Keratinocyte (primary cell): ENCODE measurements around the gene OTUD7B. TPM values are rescaled to one million over a fixed set of nuclear protein-coding genes. Genes with fewer than 3 reads are reported as not detected.

Source experiments
- DNase-seq: peaks from one replicate; pipeline ENCODE4 v3.0.0-alpha.2; 2011; ENCODE audit warnings: low read depth, missing footprints, low spot score
- FAIRE-seq: peaks from 2 replicates; lab custom pipeline; 2011; peaks lifted over from hg19 to GRCh38; lab: Jason Lieb, UNC
- H2AFZ ChIP-seq: 2 replicates; pipeline ENCODE4 v1.6.0; 2012; ENCODE audit warnings: low read length, control low read depth, inconsistent platforms; ENCODE audit not compliant: control insufficient read depth
- H3K27ac ChIP-seq: 2 replicates; pipeline ENCODE4 v1.5.1; 2011; ENCODE audit warnings: low read length; ENCODE audit not compliant: control insufficient read depth, insufficient read depth
- H3K27me3 ChIP-seq: 3 replicates; pipeline ENCODE4 v1.6.0; 2011; ENCODE audit warnings: low read length; ENCODE audit not compliant: control insufficient read depth, insufficient read depth; ENCODE audit errors: extremely low read depth
- H3K36me3 ChIP-seq, 2 experiments: 2 replicates in 1 of 2; 3 replicates in 1 of 2; pipeline ENCODE4 v1.5.1; 2011; ENCODE audit warnings: low read length in 2 of 2, mild to moderate bottlenecking in 1 of 2; ENCODE audit not compliant: control insufficient read depth in 2 of 2, insufficient read depth in 2 of 2; ENCODE audit errors: extremely low read depth in 1 of 2
- H3K4me1 ChIP-seq: 3 replicates; pipeline ENCODE4 v1.5.1; 2011; ENCODE audit warnings: low read length; ENCODE audit not compliant: control insufficient read depth, insufficient read depth; ENCODE audit errors: extremely low read depth
- H3K4me2 ChIP-seq: 3 replicates; pipeline ENCODE4 v1.6.0; 2011; ENCODE audit warnings: low read depth, low read length; ENCODE audit not compliant: control insufficient read depth, insufficient read depth; ENCODE audit errors: extremely low read depth
- H3K4me3 ChIP-seq, 3 experiments: fragments of 200-600 bp in 1 of 3; sonication (generic) in 1 of 3; 2 replicates in 2 of 3; 3 replicates in 1 of 3; pipeline ENCODE4 v1.5.1; 2011 to 2016; ENCODE audit warnings: low read length in 3 of 3, mild to moderate bottlenecking in 3 of 3, control low read depth in 2 of 3, inconsistent platforms in 1 of 3, low read depth in 1 of 3, mixed read lengths in 1 of 3, mixed run types in 1 of 3, moderate library complexity in 1 of 3; ENCODE audit not compliant: control insufficient read depth in 2 of 3, insufficient read depth in 2 of 3; ENCODE audit errors: extremely low read depth in 1 of 3
- H3K79me2 ChIP-seq: 2 replicates; pipeline ENCODE4 v1.6.0; 2012; ENCODE audit warnings: low read length; ENCODE audit not compliant: control insufficient read depth, insufficient read depth
- H3K9ac ChIP-seq: 3 replicates; pipeline ENCODE4 v1.6.0; 2011; ENCODE audit warnings: low read length; ENCODE audit not compliant: control insufficient read depth, insufficient read depth; ENCODE audit errors: extremely low read depth
- H3K9me1 ChIP-seq: 3 replicates; pipeline ENCODE4 v1.6.0; 2011; ENCODE audit warnings: low read length; ENCODE audit not compliant: control insufficient read depth, insufficient read depth; ENCODE audit errors: extremely low read depth
- H3K9me3 ChIP-seq: 2 replicates; pipeline ENCODE4 v1.5.1; 2012; ENCODE audit warnings: low read depth, low read length; ENCODE audit not compliant: control insufficient read depth
- H4K20me1 ChIP-seq: 3 replicates; pipeline ENCODE4 v1.6.0; 2011; ENCODE audit warnings: low read length; ENCODE audit not compliant: control insufficient read depth, insufficient read depth; ENCODE audit errors: extremely low read depth
- EZH2 ChIP-seq: IDR thresholded peaks from one replicate; pipeline ENCODE4 v1.6.1; 2012; ENCODE audit warnings: inconsistent platforms, mild to moderate bottlenecking, low read length, moderate library complexity
- dilution Hi-C: fragments of 300-500 bp; cut with MboI; formaldehyde crosslinking; loops from one replicate; pipeline ENCODE4 v1.7.0; 2020; ENCODE audit warnings: low sequenced_read_pairs; ENCODE audit not compliant: extremely low pct_ligation_motif_present
- polyA plus RNA-seq, 5 experiments: library from polyadenylated mRNA; depleted of rRNA in 3 of 5; stranded (reverse) in 3 of 5; stranded (forward) in 1 of 5; unstranded in 1 of 5; fragments of >200 nt; gene quantifications; 1 replicate in 1 of 5; 2 replicates in 3 of 5; 3 replicates in 1 of 5; pipeline versions ENCODE4 v1.2.1 to v1.2.3, GENCODE V29; 2011 to 2012; ENCODE audit warnings: missing spikeins in 2 of 5, low read depth in 1 of 5, low replicate concordance in 1 of 5
- TF ChIP-seq, protein P1 (sequence below), 3 experiments: IDR thresholded peaks in 1 of 3; conservative IDR thresholded peaks in 1 of 3; optimal IDR thresholded peaks in 1 of 3; 2 replicates in 2 of 3; 3 replicates in 1 of 3; pipeline versions ENCODE3 to v1.5.1; 2011; ENCODE audit warnings: low read length in 3 of 3, mild to moderate bottlenecking in 3 of 3, moderate library complexity in 2 of 3, control low read depth in 1 of 3, inconsistent platforms in 1 of 3; ENCODE audit not compliant: insufficient read depth in 2 of 3; ENCODE audit errors: extremely low read depth in 1 of 3

OTUD7B gene
- polyA plus RNA-seq, 1 donor (not counting 4 experiments of a cell fraction or from before 2014, with no cell fraction given), result 8.7 TPM

DNA sequence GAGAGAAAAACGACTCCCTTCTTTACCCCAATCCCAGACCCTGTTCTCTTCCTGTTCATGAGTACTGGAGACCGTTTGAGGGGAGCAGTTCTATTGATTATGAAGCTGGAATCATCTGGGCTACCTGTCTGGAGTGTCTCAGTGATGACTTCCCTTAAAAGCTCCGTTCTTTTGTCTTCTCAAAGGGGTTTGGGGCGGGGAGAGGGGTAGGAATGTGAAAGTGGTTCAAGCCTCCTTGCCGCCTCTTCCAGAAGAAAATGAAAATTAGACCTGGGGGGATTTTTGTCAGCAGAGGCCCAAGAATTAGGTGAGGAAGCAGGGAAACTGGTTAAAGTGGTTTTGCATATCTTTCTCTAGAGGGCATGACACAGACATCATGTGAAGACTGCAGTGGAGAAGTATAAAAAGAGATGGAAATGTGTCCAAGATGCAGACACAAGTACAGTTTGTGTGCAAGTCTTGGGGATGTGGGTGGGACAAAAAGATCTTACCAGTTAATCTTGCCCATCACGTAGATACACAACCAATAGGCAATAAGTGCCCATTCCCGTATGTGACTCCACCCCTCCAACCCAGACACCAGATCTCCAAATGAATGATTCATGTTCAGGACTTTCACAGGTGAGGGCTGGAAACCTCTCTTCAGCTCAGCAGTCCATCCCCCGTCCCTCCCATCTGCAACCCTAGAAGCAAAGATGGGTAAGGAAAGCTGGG lies 73.4 kb downstream of the OTUD7B start:
- Histone ChIP-seq H3K9ac (peak overlapping the region; percentile 76), H3K27me3 (no peaks in the 10 kb centered on the region), H3K4me2 (peak overlapping the region; percentile 96), H3K9me1 (no peaks in the 10 kb centered on the region), H3K4me1 (peaks cover 54% of the 10 kb centered on the region), H2AFZ (peak overlapping the region; percentile 92), H3K4me3 (peak overlapping the region; percentile 43 to 86 (median 77)), H3K9me3 (no peaks in the 10 kb centered on the region), H4K20me1 (no peaks in the 10 kb centered on the region), H3K36me3 (peaks cover 0 to 3% of the 10 kb centered on the region in 2 experiments), H3K79me2 (peaks cover 7% of the 10 kb centered on the region), H3K27ac (peak overlapping the region; percentile 86)
- TF ChIP-seq, protein P1, sequence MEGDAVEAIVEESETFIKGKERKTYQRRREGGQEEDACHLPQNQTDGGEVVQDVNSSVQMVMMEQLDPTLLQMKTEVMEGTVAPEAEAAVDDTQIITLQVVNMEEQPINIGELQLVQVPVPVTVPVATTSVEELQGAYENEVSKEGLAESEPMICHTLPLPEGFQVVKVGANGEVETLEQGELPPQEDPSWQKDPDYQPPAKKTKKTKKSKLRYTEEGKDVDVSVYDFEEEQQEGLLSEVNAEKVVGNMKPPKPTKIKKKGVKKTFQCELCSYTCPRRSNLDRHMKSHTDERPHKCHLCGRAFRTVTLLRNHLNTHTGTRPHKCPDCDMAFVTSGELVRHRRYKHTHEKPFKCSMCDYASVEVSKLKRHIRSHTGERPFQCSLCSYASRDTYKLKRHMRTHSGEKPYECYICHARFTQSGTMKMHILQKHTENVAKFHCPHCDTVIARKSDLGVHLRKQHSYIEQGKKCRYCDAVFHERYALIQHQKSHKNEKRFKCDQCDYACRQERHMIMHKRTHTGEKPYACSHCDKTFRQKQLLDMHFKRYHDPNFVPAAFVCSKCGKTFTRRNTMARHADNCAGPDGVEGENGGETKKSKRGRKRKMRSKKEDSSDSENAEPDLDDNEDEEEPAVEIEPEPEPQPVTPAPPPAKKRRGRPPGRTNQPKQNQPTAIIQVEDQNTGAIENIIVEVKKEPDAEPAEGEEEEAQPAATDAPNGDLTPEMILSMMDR (optimal IDR thresholded peaks at IDR 0.05 in 1 of 3, IDR thresholded peaks at IDR 0.05 in 1 of 3, conservative IDR thresholded peaks at IDR 0.05 in 1 of 3; ENCODE audit: extremely low read depth in 1 of 3, insufficient read depth in 2 of 3, low read length in 3 of 3), result peak in 1 of 3 experiments; percentile 11
- no peak for TF ChIP-seq EZH2
- FAIRE-seq (peak; percentile 92), DNase-seq (peak; percentile 79)
- dilution Hi-C loops, result no loop called here

DNA sequence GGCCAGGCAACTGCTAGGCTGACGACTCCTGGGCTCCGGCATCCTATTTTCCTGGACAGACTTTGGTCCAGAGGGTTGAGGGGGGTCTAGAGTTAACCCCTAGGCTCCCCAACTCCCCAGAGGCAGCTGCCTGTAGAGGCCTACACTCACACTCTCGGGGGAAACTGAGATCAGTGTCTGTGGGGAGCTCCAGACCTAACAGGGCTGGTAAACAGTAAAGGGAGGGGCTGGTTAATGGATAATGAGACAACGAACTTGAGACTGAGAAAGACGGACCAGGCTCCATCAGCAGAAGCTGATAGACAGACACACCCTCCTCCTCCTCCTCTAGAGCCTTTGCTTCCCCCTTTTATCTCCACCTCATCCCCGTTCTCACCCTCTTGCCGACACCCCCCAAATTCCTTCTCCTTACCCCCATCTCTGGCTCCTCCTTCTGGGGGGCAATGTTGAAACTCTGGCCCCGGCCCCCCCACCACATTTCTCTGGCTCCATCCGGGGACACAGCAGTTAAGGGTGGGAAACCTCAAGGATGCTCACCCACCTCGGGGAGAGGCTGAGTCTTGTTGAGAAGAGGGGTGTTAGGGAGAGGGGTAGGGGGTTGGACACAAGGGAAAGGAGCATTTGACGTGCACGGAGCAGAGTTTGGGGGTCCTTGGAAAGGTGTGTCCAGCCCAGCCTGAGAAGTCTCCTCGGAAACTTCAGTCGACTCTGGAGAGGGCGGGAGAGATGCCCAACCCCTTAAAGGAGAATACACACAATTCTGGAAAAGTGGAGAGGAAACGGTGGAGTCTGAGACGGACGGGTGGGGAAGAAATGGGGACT lies 74.1 kb downstream of the OTUD7B start, which contains the start of gene MTMR11:
TSS of gene MTMR11 (minus strand) at position 710 of the 822 bp plus-strand sequence. CDS start at position 478, 232 bp downstream.
- TF ChIP-seq, protein P1 (optimal IDR thresholded peaks at IDR 0.05 in 1 of 3, IDR thresholded peaks at IDR 0.05 in 1 of 3, conservative IDR thresholded peaks at IDR 0.05 in 1 of 3; ENCODE audit: extremely low read depth in 1 of 3, insufficient read depth in 2 of 3, low read length in 3 of 3), result no peak
- no peak for TF ChIP-seq EZH2
- Histone ChIP-seq H3K27ac (peak within 1 kb of the TSS; percentile 86), H3K4me1 (peaks cover 52% of the 10 kb centered on the region), H3K9me3 (no peaks in the 10 kb centered on the region), H3K36me3 (peaks cover 0 to 6% of the 10 kb centered on the region in 2 experiments), H3K27me3 (no peaks in the 10 kb centered on the region), H3K4me3 (peak within 1 kb of the TSS; percentile 43 to 86 (median 77)), H3K79me2 (peaks cover 7% of the 10 kb centered on the region), H3K9ac (peak within 1 kb of the TSS; percentile 76), H3K4me2 (peak within 1 kb of the TSS; percentile 96), H3K9me1 (no peaks in the 10 kb centered on the region), H4K20me1 (no peaks in the 10 kb centered on the region), H2AFZ (peak within 1 kb of the TSS; percentile 92)
- dilution Hi-C loops, result no loop called here
- DNase-seq, result no peak
- FAIRE-seq, result peak; percentile 52
